NCI-H1930 (cell line): ENCODE results near the gene NTM.
"Not testable (repeated sequence)": the region's sequence is repeated elsewhere in the genome, so short reads cannot be mapped to it uniquely, and the experiment has no call there.

Experiments
- DNase-seq, 2 experiments: peaks; one replicate each; lab custom pipeline; 2025; lab: John Stamatoyannopoulos, UW

The NTM gene

GRCh38 chr11:131422029-131422428 lies 51.6 kb downstream of the NTM start:
- no peak for DNase-seq

DNA sequence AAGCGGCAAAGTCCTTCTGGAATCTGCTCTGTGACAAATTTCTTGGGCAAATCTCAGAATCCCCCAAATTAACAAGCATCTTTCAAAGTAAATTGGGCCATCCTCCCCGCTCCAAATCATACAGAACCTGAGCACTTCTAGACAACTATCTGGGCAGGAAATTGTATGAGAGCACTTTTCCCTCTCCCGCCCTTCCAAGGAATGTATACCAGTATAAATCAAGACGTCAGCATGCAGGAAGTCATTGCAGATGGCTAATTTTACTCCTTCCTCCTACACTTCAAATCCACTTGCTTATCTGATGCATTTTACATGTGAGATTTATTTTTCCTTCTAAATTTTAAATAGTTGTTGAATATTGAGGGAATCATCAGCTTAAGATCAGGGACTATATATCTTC lies 52.1 kb downstream of the NTM start:
- no peak for DNase-seq

DNA sequence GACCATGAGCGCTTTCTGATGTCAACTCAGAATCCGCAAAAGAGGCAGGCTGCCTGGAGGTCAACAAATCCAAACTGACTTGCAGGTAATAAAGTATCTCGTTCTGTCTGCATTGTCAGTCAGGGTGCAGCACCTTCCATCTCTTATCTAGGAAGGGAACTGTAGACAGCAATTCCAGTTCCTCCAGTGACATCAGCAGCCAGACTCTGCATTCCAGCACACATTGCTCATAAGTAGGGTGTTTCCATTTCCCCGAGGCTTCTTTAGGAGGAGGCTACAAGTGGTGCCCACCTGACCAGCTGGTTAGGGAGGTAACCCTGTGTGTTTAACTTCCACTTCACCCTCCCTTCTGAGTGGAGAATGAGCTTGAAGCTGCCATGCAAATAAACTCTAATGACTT lies 53.3 kb downstream of the NTM start:
- no peak for DNase-seq

DNA sequence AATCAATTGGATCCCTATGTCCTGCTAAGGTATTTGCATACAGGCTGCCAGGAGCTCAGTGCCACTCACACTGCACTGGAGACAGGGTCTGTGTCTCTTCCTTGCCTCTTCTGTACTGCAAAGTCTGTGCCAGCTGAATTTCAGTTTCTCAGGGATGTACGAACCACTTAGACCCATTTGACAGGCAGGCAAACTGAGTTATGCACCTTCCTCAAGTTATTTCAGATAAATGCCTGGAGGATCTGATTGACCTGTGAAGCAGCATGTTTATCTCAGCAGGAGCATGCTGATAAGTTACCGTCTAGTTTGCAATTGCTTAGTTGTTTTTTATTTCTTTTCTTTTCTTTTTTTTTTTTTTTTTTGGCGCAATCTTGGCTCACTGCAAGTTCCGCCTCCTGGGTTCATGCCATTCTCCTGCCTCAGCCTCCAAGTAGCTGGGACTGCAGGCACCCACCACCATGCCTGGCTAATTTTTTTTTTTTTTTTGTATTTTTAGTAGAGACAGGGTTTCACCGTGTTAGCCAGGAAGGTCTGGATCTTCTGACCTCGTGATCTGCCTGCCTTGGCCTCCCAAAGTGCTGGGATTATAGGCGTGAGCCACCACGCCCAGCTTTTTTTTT lies 54.0 kb downstream of the NTM start:
- not testable (repeated sequence) for DNase-seq

- DNase-seq, result no peak
Measured at GRCh38 chr11:131425285-131425684, 54.9 kb downstream of the NTM start.

DNA sequence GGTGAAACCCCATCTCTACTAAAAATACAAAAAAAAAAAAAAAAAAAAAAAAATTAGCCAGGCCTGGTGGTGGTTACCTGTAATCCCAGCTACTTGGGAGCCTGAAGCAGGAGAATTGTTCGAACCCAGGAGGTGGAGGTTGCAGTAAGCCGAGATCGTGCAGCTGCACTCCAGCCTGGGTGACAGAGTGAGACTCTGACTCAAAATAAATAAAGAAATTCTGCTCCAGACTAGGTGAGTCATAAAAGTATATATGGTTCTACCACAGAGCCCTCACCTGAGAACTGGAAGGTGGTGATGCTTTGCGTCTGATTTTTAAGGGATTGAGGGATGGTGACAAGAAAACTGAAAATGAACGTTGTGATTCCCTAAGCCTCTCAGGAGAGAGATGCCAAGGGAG lies 58.4 kb downstream of the NTM start:
- no peak for DNase-seq

- no peak for DNase-seq
Measured at GRCh38 chr11:131430473-131431208, 60.2 kb downstream of the NTM start.

GRCh38 chr11:131441051-131441810 lies 70.8 kb downstream of the NTM start:
- DNase-seq, result no peak

- DNase-seq, result no peak
Measured at GRCh38 chr11:131446590-131447275, 76.3 kb downstream of the NTM start.

GRCh38 chr11:131447277-131447815 lies 76.9 kb downstream of the NTM start:
- DNase-seq, result no peak

- no peak for DNase-seq
Measured at GRCh38 chr11:131447898-131448297, 77.5 kb downstream of the NTM start.

DNA sequence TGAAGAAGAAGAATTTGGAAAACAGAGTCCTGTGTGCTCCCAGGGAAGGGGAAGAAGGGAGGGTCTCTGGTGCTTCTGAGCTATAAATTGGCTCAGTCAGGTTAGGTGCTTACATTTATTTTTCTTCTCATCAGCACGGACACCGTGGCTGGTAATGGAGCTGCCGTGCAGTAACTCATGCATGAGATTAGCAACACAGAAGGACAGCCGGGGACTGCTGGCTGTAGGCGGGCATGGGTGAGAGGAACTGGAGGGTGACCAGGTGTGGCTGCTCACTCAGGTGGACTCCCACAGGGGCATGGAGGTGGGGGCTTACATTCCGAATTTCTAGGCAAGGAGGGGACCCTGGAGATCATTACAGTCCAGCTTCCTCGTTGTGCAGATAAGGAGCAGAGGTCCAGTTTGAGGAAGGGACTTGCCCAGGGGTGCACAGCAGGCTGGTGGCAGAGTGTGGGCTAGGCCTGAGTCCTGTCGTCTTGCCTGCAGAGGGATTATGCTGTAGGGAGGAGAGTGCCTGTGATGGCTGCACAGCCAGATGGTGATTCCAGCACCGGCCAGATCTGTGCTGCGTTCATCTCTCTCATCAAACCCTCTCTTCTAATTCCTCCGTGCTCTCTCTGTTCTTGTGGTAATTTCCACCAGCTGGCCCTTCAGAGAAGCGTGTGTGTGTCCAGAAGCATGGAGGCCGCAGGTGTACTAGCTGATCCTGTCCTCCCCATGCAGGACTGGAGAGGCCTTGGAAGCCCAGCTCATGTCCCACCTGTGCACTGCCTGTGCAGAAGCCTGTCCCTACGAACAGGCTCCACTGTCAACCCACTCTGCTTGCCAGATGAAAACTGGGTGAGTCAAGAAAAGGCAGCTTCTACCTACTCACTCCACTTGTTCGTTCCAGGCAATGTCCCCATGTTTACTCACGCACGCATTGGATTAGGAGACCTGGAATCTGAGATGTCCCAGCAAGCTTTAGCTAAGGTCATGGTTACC lies 78.9 kb downstream of the NTM start:
- no peak for DNase-seq

DNA sequence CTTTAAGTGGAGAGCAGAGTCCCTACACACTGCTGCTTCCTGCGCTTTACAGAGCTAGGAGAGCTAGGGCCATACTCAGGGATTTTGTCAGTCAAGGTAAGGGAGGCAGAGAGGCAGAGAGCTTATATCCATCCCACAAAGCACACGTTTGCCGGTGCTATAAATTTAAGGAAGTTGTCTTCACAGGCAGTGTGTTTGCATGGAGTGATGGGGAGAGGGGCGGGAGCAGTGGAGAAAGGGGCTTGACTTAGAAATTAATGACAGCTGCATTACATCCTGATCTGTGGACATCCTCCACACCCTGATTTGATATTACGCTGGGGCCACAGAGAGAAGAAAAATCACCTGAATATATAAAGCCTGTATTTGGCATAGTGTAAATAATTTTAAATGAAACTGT lies 84.1 kb downstream of the NTM start:
- DNase-seq, result no peak

DNA sequence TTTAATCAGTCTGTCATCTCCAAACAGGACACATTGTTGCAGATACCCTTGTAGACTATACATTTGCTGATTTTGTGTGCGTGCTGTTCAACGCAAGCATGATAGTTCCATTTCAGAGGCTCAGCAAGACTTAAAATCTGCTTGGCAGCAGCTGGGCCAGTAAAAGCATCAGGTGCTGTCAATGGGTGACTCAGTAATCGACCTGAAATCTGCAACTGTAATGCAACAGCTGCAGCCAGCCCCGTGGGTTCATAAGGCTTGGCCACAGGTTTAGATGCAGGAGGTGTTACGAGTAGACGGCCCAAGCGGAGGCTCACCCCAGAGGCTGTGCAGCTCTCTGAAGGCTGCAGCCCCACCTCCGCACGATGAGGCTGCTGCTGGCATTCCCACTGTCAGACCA lies 84.6 kb downstream of the NTM start:
- DNase-seq, result no peak

- no peak for DNase-seq
Measured at GRCh38 chr11:131455843-131456704, 85.7 kb downstream of the NTM start.

DNA sequence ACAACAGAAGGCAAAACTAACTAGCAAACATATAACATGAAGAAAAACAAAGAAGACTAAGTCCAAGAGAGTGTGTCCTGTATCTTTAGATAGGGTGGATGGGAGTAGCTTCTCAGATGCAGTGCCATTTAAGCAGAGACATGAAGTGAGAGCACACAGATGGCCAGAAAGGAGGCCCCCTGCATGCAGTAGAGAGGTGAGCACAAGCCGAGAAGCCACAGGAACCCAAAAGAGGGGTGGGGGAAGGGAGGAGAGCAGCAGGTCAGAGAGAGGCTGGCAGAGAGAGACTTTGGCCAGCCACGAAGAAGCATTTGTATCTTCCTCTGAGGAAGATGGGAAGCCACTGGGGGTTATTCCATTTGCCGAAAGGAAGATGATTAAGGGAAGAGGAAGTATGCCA lies 86.7 kb downstream of the NTM start:
- DNase-seq, result no peak

GRCh38 chr11:131458421-131458820 lies 88.0 kb downstream of the NTM start:
- no peak for DNase-seq

- DNase-seq, result no peak
Measured at GRCh38 chr11:131460931-131461330, 90.5 kb downstream of the NTM start.

GRCh38 chr11:131462622-131463021 lies 92.2 kb downstream of the NTM start:
- DNase-seq, result no peak

GRCh38 chr11:131463162-131463561 lies 92.7 kb downstream of the NTM start:
- DNase-seq, result no peak
